Measurements from ENCODE around the gene XIRP2.
"Not testable (repeated sequence)": the region's sequence is repeated elsewhere in the genome, so short reads cannot be mapped to it uniquely, and the experiment has no call there.

XIRP2 gene

DNA sequence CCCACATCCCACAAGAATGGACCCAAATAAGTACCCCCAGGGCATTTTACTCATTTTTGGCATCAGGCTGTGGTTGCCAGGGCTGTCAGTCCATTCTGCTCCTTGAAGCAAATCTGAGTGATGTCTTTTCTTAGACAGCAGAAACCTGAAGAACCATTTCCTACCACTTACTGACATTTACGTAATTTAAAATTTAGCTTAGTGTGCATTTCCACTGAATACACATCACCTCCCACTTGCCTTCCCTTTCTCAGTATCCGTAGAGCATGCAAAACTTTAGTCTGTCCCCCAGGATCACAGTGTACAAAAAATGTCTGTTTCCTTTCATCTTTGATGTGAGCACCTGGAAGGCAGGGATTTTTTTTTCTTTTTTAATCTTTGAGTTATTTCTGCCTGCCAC, 130.3 kb downstream of the XIRP2 start:
- no peak for DNase-seq (ENCODE audit: extremely low read depth, low read depth)
- TF ChIP-seq, protein P1, sequence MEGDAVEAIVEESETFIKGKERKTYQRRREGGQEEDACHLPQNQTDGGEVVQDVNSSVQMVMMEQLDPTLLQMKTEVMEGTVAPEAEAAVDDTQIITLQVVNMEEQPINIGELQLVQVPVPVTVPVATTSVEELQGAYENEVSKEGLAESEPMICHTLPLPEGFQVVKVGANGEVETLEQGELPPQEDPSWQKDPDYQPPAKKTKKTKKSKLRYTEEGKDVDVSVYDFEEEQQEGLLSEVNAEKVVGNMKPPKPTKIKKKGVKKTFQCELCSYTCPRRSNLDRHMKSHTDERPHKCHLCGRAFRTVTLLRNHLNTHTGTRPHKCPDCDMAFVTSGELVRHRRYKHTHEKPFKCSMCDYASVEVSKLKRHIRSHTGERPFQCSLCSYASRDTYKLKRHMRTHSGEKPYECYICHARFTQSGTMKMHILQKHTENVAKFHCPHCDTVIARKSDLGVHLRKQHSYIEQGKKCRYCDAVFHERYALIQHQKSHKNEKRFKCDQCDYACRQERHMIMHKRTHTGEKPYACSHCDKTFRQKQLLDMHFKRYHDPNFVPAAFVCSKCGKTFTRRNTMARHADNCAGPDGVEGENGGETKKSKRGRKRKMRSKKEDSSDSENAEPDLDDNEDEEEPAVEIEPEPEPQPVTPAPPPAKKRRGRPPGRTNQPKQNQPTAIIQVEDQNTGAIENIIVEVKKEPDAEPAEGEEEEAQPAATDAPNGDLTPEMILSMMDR (IDR thresholded peaks at IDR 0.05; ENCODE audit: low read depth, low read length): no peak

DNA sequence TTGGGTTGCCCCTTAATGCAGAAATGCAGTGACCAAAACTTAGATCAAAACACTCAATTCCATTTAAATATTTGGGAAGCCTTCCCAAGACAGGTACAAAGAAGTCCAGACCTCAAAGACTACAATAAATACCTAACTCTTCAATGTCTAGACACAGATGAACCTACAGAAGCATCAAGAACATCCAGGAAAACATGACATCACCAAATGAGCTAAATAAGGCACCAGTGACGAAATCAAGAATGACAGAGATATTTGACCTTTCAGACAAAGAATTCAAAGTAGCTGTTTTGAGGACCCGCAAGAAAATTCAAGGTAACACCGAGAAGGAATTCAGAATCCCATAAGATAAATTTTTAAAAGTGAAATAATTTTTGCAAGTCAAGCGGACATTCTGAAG, 140.2 kb downstream of the XIRP2 start:
- TF ChIP-seq, protein P1 (IDR thresholded peaks at IDR 0.05; ENCODE audit: low read depth, low read length): no peak

DNA sequence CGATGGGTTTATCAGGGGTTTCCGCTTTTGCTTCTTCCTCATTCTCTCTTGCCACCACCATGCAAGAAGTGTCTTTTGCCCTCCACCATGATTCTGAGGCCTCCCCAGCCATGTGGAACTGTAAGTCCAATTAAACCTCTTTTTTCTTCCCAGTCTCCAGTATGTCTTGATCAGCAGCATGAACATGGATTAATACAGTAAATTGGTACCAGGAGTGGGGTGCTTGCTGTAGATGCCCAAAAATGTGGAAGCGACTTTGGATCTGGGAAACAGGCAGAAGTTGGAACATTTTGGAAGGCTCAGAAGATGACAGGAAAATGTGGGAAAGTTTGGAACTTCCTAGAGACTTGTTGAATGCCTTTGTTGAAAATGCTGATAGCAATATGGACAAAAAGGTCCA, 146.7 kb downstream of the XIRP2 start:
- not testable (repeated sequence) for DNase-seq (ENCODE audit: extremely low read depth, low read depth)

More for the DNA sequence above, 140.2 kb downstream of the XIRP2 start:
- no peak for DNase-seq (ENCODE audit: extremely low read depth, low read depth)

DNA sequence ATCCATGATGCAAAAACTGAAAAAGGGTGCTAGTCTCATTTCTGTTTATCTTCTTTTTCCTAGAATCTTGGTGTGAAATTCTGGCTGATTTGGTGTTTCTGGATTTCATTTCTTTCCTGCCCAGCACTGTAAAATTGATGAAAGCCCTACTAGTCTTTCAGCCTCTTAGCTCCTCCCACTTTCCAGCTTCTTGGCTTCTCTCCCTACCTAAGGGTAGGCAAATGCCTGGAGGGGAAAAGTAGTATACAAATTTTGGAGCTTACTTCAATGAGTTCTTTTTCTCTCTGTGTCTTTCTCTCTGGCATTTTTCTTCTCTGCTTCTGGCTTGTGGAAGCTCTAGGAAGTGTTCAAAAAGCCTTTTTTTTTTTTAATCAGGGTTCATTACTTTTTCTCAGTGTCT, 160.5 kb downstream of the XIRP2 start:
- TF ChIP-seq, protein P1 (IDR thresholded peaks at IDR 0.05; ENCODE audit: low read depth, low read length): no peak
- DNase-seq (ENCODE audit: extremely low read depth, low read depth): no peak

DNA sequence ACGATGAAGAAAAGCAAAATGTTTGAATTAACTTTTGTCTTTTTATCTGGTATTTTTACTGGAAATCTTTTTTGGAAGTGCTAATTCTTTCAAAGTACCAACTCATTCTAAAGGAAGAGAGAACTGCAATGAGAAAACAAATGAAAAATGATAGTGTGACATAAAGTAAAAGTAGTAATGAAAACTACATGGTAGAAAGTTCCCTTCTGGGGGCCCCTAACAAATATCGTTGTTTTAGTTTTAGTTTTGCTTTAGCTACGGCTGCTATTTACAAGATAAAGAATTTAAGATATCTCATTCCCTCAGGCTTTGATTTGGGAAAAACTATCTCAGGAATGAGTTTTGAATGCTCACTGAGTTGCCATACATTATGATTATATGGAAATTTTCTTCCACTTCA, 161.4 kb downstream of the XIRP2 start:
- TF ChIP-seq, protein P1 (IDR thresholded peaks at IDR 0.05; ENCODE audit: low read depth, low read length): no peak

DNA sequence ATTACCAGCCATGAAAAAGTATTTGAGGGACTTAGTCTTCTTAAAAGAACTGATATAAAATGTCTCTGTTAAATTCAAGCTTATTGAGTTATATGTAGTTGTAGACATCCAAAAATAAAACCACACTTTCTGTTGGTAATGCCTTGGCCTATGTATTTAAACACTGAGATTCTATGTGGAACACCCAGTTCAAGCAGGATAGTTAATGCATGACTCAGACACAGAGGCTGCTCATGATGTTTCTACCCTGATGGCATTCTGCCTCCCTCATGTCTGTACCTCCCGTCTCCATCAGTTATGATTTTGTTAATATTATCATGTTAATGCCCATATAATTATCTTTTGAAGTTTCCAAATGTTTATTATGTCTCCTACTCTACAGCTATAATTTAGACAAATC, 164.5 kb downstream of the XIRP2 start:
- TF ChIP-seq, protein P1 (IDR thresholded peaks at IDR 0.05; ENCODE audit: low read depth, low read length): no peak
- DNase-seq (ENCODE audit: extremely low read depth, low read depth): no peak

More for the DNA sequence above, 161.4 kb downstream of the XIRP2 start:
- DNase-seq (ENCODE audit: extremely low read depth, low read depth): no peak

DNA sequence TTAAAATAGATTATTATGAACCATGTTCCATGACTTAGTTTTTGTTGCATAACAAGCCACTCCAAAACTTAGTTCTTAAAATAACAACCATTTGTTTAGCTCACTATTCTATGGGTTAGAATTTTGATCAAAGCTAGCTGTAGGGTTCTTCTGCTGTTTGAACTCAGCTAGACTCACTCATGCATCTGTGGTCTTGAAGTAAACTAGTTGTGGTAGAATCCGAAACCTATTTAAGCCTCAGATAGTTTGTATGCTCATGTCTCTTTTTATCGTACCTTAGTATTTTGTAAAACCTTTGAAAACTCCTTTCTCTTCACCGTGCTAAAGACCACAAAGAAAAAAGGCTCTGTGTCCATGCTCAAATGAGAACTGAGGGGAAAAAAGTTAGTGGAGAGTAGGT, 166.6 kb downstream of the XIRP2 start:
- DNase-seq (ENCODE audit: extremely low read depth, low read depth): no peak
- TF ChIP-seq, protein P1 (IDR thresholded peaks at IDR 0.05; ENCODE audit: low read depth, low read length): no peak

DNA sequence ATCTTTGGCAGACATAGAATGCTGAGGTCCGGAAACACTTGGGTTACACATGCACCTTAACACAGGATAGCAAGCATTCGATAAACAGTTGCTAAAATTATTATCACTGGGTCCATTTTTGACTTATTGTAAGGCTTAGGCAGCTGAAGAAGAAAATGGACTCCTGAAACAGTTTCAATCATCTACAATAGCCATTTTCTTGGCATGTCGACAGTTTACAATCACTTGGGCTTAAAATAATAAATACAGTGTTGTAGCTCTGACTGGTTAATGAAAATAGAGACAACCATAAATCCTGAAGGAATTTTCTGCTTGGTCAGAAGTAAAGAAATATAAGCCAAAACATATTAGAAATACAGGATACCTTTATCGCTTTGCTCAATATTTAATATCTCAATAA, 169.2 kb downstream of the XIRP2 start:
- TF ChIP-seq, protein P1 (IDR thresholded peaks at IDR 0.05; ENCODE audit: low read depth, low read length): no peak
- no peak for DNase-seq (ENCODE audit: extremely low read depth, low read depth)

Measured in AG09319 (cell line).